AG10803 (cell line): Measurements from ENCODE around the gene GABRB2.

Source experiments
- DNase-seq: peaks from one replicate; pipeline ENCODE4 v3.0.0; 2010; ENCODE audit warnings: low read depth
- H3K4me3 ChIP-seq: 2 replicates; pipeline ENCODE4 v1.5.1; 2011; ENCODE audit warnings: mild to moderate bottlenecking, low read length, control low read depth
- CTCF ChIP-seq: conservative IDR thresholded peaks from 2 replicates; pipeline ENCODE4 v1.5.1; 2011; ENCODE audit warnings: mild to moderate bottlenecking, low read length, control low read depth, inconsistent platforms

GABRB2 gene

DNA sequence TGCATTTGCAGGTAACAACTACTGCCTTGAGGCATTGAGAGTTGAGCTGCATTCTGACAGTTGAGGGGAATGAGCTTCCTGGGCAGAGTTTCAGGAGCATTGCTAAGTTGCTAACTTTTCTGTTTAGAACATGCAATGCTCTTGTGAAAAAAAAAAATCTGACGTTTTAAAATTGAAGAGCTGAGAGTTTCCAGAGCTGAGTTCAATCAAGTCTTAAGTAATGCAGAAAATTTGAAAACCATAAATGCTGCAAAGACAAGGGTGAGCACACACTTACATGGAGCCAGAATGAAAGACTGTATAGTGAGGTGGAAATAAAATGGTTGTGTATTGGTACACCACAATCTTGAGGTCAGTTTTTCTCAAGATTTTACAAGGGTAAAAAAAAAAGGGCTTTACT is 166.0 kb downstream of the GABRB2 start:
- TF ChIP-seq CTCF: no peak
- DNase-seq: no peak
- H3K4me3 ChIP-seq: no peak overlapping the region

GRCh38 chr5:161378701-161379100 is 167.8 kb downstream of the GABRB2 start:
- no peak for TF ChIP-seq CTCF
- DNase-seq: no peak
- no peak overlapping the region for H3K4me3 ChIP-seq

- no peak for TF ChIP-seq CTCF
- no peak overlapping the region for H3K4me3 ChIP-seq
- no peak for DNase-seq
Observed at GRCh38 chr5:161376034-161376433, 170.5 kb downstream of the GABRB2 start.

- H3K4me3 ChIP-seq: no peak overlapping the region
- no peak for DNase-seq
- no peak for TF ChIP-seq CTCF
Observed at GRCh38 chr5:161373345-161373707, 173.2 kb downstream of the GABRB2 start.

- no peak for TF ChIP-seq CTCF
- DNase-seq: no peak
Observed at GRCh38 chr5:161372682-161373344, 173.7 kb downstream of the GABRB2 start.

GRCh38 chr5:161369022-161369421 is 177.5 kb downstream of the GABRB2 start:
- DNase-seq: no peak
- TF ChIP-seq CTCF: no peak
- no peak overlapping the region for H3K4me3 ChIP-seq

More at GRCh38 chr5:161372682-161373344, 173.7 kb downstream of the GABRB2 start:
- H3K4me3 ChIP-seq: no peak overlapping the region

- no peak for DNase-seq
- TF ChIP-seq CTCF: no peak
- H3K4me3 ChIP-seq: no peak overlapping the region
Observed at GRCh38 chr5:161358446-161358845, 188.1 kb downstream of the GABRB2 start.
